Measurements from ENCODE around the gene SFRP2.

Gene SFRP2

GRCh38 chr4:153755186-153755585, 33.7 kb downstream of the SFRP2 start:
- CTCF ChIA-PET: no interaction called here
- TF ChIP-seq ZNF596 (tag by site-specific recombination; IDR thresholded peaks at IDR 0.05) (no peak), PRDM1 (tag by site-specific recombination; IDR thresholded peaks at IDR 0.05) (no peak), ZNF621 (tag by site-specific recombination; IDR thresholded peaks at IDR 0.05) (no peak), OVOL3 (tag by site-specific recombination; IDR thresholded peaks at IDR 0.05) (no peak), ZNF221 (tag by site-specific recombination; IDR thresholded peaks at IDR 0.05; ENCODE audit: borderline replicate concordance) (no peak), ZNF830 (tag by site-specific recombination; IDR thresholded peaks at IDR 0.05; ENCODE audit: low read depth) (no peak), HOXA7 (CRISPR knock-in tag; IDR thresholded peaks at IDR 0.05; ENCODE audit: borderline replicate concordance) (no peak), ZNF169 (tag by site-specific recombination; IDR thresholded peaks at IDR 0.05) (no peak), ZNF623 (tag by site-specific recombination; IDR thresholded peaks at IDR 0.05) (no peak), FEZF1 (tag by site-specific recombination; IDR thresholded peaks at IDR 0.05) (no peak), ZNF664 (tag by site-specific recombination; IDR thresholded peaks at IDR 0.05) (no peak), ZNF23 (tag by site-specific recombination; IDR thresholded peaks at IDR 0.05; ENCODE audit: borderline replicate concordance) (no peak), ZNF350 (tag by site-specific recombination; IDR thresholded peaks at IDR 0.05) (no peak), ZNF16 (tag by site-specific recombination; IDR thresholded peaks at IDR 0.05; ENCODE audit: low read depth) (no peak), ZNF600 (tag by site-specific recombination; IDR thresholded peaks at IDR 0.05) (no peak)
- TF ChIP-seq, protein P1, sequence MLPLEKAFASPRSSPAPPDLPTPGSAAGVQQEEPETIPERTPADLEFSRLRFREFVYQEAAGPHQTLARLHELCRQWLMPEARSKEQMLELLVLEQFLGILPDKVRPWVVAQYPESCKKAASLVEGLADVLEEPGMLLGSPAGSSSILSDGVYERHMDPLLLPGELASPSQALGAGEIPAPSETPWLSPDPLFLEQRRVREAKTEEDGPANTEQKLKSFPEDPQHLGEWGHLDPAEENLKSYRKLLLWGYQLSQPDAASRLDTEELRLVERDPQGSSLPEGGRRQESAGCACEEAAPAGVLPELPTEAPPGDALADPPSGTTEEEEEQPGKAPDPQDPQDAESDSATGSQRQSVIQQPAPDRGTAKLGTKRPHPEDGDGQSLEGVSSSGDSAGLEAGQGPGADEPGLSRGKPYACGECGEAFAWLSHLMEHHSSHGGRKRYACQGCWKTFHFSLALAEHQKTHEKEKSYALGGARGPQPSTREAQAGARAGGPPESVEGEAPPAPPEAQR (tag by site-specific recombination; IDR thresholded peaks at IDR 0.05): no peak
- TF ChIP-seq, protein P2, sequence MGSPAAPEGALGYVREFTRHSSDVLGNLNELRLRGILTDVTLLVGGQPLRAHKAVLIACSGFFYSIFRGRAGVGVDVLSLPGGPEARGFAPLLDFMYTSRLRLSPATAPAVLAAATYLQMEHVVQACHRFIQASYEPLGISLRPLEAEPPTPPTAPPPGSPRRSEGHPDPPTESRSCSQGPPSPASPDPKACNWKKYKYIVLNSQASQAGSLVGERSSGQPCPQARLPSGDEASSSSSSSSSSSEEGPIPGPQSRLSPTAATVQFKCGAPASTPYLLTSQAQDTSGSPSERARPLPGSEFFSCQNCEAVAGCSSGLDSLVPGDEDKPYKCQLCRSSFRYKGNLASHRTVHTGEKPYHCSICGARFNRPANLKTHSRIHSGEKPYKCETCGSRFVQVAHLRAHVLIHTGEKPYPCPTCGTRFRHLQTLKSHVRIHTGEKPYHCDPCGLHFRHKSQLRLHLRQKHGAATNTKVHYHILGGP (tag by site-specific recombination; IDR thresholded peaks at IDR 0.05): no peak
- POLR2A ChIA-PET: no interaction called here

DNA sequence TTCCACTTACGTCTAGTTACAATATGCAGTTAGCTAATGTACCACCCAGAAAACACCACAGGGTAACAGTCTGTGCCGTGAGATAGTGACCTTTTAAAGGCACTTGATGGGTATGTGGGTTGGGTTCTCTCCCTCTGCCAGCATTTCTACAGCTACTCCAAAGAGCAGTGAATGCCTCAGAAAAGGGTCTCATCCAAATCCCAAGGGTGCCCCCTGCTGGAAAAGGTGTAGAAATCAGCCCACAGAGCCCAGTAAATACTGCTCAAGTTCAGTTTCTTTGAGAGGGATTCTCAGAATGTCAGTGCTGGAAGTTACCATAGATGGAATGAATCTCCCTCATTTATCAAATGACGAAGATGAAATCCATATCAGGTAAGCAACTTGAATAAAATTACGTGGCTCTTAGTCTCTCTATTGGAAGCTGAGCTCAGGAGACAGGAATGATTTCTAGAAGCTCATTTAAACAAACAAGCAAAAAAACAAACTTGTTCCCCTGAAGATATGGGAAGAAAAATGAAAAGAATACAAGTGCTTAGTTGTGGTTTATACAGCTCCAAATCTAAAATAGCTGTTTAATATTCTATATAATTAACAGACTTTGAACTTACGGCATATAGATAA, 38.6 kb downstream of the SFRP2 start:
- no peak for TF ChIP-seq ZNF350 (tag by site-specific recombination; IDR thresholded peaks at IDR 0.05)
- TF ChIP-seq ZNF404 (tag by site-specific recombination; IDR thresholded peaks at IDR 0.05): no peak
- peak; percentile 93 for TF ChIP-seq ZNF394 (tag by site-specific recombination; IDR thresholded peaks at IDR 0.05; ENCODE audit: borderline replicate concordance)
- no peak for TF ChIP-seq KLF10 (tag by site-specific recombination; IDR thresholded peaks at IDR 0.05)
- peak; percentile 79 for TF ChIP-seq ZNF654 (tag by site-specific recombination; IDR thresholded peaks at IDR 0.05; ENCODE audit: low read depth)
- H3K9me3 ChIP-seq (ENCODE audit: control insufficient read depth, insufficient read depth, low read depth, low read length): no peaks in the 10 kb centered on the region
- no peaks in the 10 kb centered on the region for H3K36me3 ChIP-seq (ENCODE audit: control insufficient read depth in 2 of 2, insufficient read depth in 1 of 2, low read length in 2 of 2)
- POLR2A ChIA-PET: no interaction called here
- CTCF ChIA-PET: interaction anchor here (0.6 to 1.9 kb wide), 30 partner anchors 10 to 874 kb away, joined by 3 to 9 read pairs (median 4); no protein-coding TSS in a partner anchor
- H3K4me1 ChIP-seq (ENCODE audit: control insufficient read depth, insufficient read depth, low read length): no peaks in the 10 kb centered on the region
- H3K4me3 ChIP-seq (ENCODE audit: low read depth, low read length): no peak overlapping the region
- no peak overlapping the region for H3K27ac ChIP-seq (ENCODE audit: extremely low read depth, low read depth, low read length)

More at GRCh38 chr4:153755186-153755585, 33.7 kb downstream of the SFRP2 start:
- Histone ChIP-seq H3K4me3 (ENCODE audit: low read depth, low read length) (no peak overlapping the region), H3K9me3 (ENCODE audit: control insufficient read depth, insufficient read depth, low read depth, low read length) (no peaks in the 10 kb centered on the region), H3K27ac (ENCODE audit: extremely low read depth, low read depth, low read length) (no peak overlapping the region), H3K4me1 (ENCODE audit: control insufficient read depth, insufficient read depth, low read length) (no peaks in the 10 kb centered on the region), H3K36me3 (ENCODE audit: control insufficient read depth in 2 of 2, insufficient read depth in 1 of 2, low read length in 2 of 2) (no peaks in the 10 kb centered on the region)
